Activated CD4-positive, CD25-positive, alpha-beta regulatory T cell treated with anti-CD3 and anti-CD28 coated beads, Interleukin-2, amount 50 U/mL, for 24 hours (primary cell): ENCODE results near the gene LTBR.
"Not testable (repeated sequence)": the region's sequence is repeated elsewhere in the genome, so short reads cannot be mapped to it uniquely, and the experiment has no call there.

Experiments
- ATAC-seq, 2 donors: fragments of 150-1000 bp; cut with Tn5 transposase; one replicate each; pipeline ENCODE4 v1.10.0; 2021; ENCODE audit warnings: mild to moderate bottlenecking in 1 of 2, moderate library complexity in 1 of 2

The LTBR gene

GRCh38 chr12:6426882-6427671 lies 43.1 kb downstream of the LTBR start:
- peak; percentile 86 to 87 for ATAC-seq

GRCh38 chr12:6427796-6428195 lies 43.8 kb downstream of the LTBR start:
- not testable (repeated sequence) for ATAC-seq

GRCh38 chr12:6428326-6428725 lies 44.4 kb downstream of the LTBR start:
- no peak for ATAC-seq

GRCh38 chr12:6430124-6430989 lies 46.4 kb downstream of the LTBR start:
- ATAC-seq, result no peak

- ATAC-seq, result no peak
These were observed 49.0 kb downstream of the LTBR start for GRCh38 chr12:6432991-6433390.

- ATAC-seq, result peak; percentile 85 to 87
These were observed 50.5 kb downstream of the LTBR start for GRCh38 chr12:6434205-6435140.

GRCh38 chr12:6435961-6436715 lies 52.2 kb downstream of the LTBR start:
- no peak for ATAC-seq

GRCh38 chr12:6437586-6437985 lies 53.6 kb downstream of the LTBR start:
- ATAC-seq, result no peak

- no peak for ATAC-seq
These were observed 54.4 kb downstream of the LTBR start for GRCh38 chr12:6438345-6438744.

- ATAC-seq, result no peak
These were observed 56.4 kb downstream of the LTBR start for GRCh38 chr12:6440391-6440790.
